ENCODE measurements around the gene SLC2A9.

GRCh38 chr4:10057023-10057395 lies 35.7 kb upstream of the SLC2A9 start:
- TF ChIP-seq GATA3 (IDR thresholded peaks at IDR 0.05; ENCODE audit: low read depth, low read length) (no peak), GATA2 (IDR thresholded peaks at IDR 0.05; ENCODE audit: low read depth, low read length) (no peak)

Measured in SH-SY5Y (cell line).